ENCODE results near the gene GLIS1.
A peak's percentile ranks its signal among the peaks of the same experiment; 100 is the strongest.
"Not testable (repeated sequence)": the region's sequence is repeated elsewhere in the genome, so short reads cannot be mapped to it uniquely, and the experiment has no call there.

GLIS1 gene

GRCh38 chr1:53739109-53739681 is at the start of gene GLIS1:
Gene GLIS1 (minus strand): TSS chr1:53739164. CDS start chr1:53738064, 1,100 bp downstream.
- no peak within 1 kb of the TSS for H3K27ac Mint-ChIP-seq
- no peaks in the 10 kb centered on the region for H3K4me1 Mint-ChIP-seq (ENCODE audit: low read depth)
- H3K36me3 Mint-ChIP-seq (ENCODE audit: low read depth), result no peaks in the 10 kb centered on the region
- peak; percentile 74 for DNase-seq (ENCODE audit: low spot score)
- H3K4me3 Mint-ChIP-seq, result peak within 1 kb of the TSS; percentile 60
- peaks cover 71% of the 10 kb centered on the region for H3K27me3 Mint-ChIP-seq (ENCODE audit: low read depth)
- peaks cover 5% of the 10 kb centered on the region for H3K9me3 Mint-ChIP-seq

- no peak for DNase-seq (ENCODE audit: low spot score)
- Mint-ChIP-seq H3K27me3 (ENCODE audit: low read depth) (no peaks in the 10 kb centered on the region), H3K4me1 (ENCODE audit: low read depth) (peaks cover 8% of the 10 kb centered on the region), H3K36me3 (ENCODE audit: low read depth) (peaks cover 40% of the 10 kb centered on the region), H3K27ac (no peak overlapping the region), H3K9me3 (no peaks in the 10 kb centered on the region), H3K4me3 (no peak overlapping the region)
These were observed 48.7 kb upstream of the GLIS1 start for GRCh38 chr1:53787655-53788054.

GRCh38 chr1:53783056-53783455 is 44.1 kb upstream of the GLIS1 start:
- no peaks in the 10 kb centered on the region for H3K9me3 Mint-ChIP-seq
- H3K27me3 Mint-ChIP-seq (ENCODE audit: low read depth), result no peaks in the 10 kb centered on the region
- peaks cover 14% of the 10 kb centered on the region for H3K4me1 Mint-ChIP-seq (ENCODE audit: low read depth)
- H3K36me3 Mint-ChIP-seq (ENCODE audit: low read depth), result peaks cover 44% of the 10 kb centered on the region
- peak; percentile 35 for DNase-seq (ENCODE audit: low spot score)
- H3K27ac Mint-ChIP-seq, result peak overlapping the region; percentile 12
- H3K4me3 Mint-ChIP-seq, result no peak overlapping the region

GRCh38 chr1:53781654-53782053 is 42.7 kb upstream of the GLIS1 start:
- Mint-ChIP-seq H3K27me3 (ENCODE audit: low read depth) (no peaks in the 10 kb centered on the region), H3K4me1 (ENCODE audit: low read depth) (peaks cover 14% of the 10 kb centered on the region), H3K4me3 (no peak overlapping the region), H3K27ac (no peak overlapping the region), H3K9me3 (no peaks in the 10 kb centered on the region), H3K36me3 (ENCODE audit: low read depth) (peaks cover 44% of the 10 kb centered on the region)
- DNase-seq (ENCODE audit: low spot score), result no peak

- Mint-ChIP-seq H3K9me3 (no peaks in the 10 kb centered on the region), H3K27ac (no peak overlapping the region), H3K4me1 (ENCODE audit: low read depth) (peaks cover 7% of the 10 kb centered on the region), H3K36me3 (ENCODE audit: low read depth) (peaks cover 35% of the 10 kb centered on the region), H3K27me3 (ENCODE audit: low read depth) (no peaks in the 10 kb centered on the region), H3K4me3 (no peak overlapping the region)
- DNase-seq (ENCODE audit: low spot score), result no peak
These were observed 38.3 kb upstream of the GLIS1 start for GRCh38 chr1:53777272-53777671.

GRCh38 chr1:53771648-53772047 is 32.7 kb upstream of the GLIS1 start:
- peaks cover 42% of the 10 kb centered on the region for H3K36me3 Mint-ChIP-seq (ENCODE audit: low read depth)
- H3K9me3 Mint-ChIP-seq, result no peaks in the 10 kb centered on the region
- H3K27me3 Mint-ChIP-seq (ENCODE audit: low read depth), result no peaks in the 10 kb centered on the region
- H3K27ac Mint-ChIP-seq, result no peak overlapping the region
- H3K4me3 Mint-ChIP-seq, result no peak overlapping the region
- no peak for DNase-seq (ENCODE audit: low spot score)
- H3K4me1 Mint-ChIP-seq (ENCODE audit: low read depth), result peaks cover 10% of the 10 kb centered on the region

GRCh38 chr1:53769780-53770179 is 30.8 kb upstream of the GLIS1 start:
- Mint-ChIP-seq H3K4me1 (ENCODE audit: low read depth) (peaks cover 20% of the 10 kb centered on the region), H3K27me3 (ENCODE audit: low read depth) (no peaks in the 10 kb centered on the region), H3K27ac (no peak overlapping the region), H3K4me3 (no peak overlapping the region), H3K36me3 (ENCODE audit: low read depth) (peaks cover 38% of the 10 kb centered on the region), H3K9me3 (no peaks in the 10 kb centered on the region)
- no peak for DNase-seq (ENCODE audit: low spot score)

GRCh38 chr1:53769184-53769583 is 30.2 kb upstream of the GLIS1 start:
- Mint-ChIP-seq H3K27ac (no peak overlapping the region), H3K36me3 (ENCODE audit: low read depth) (peaks cover 38% of the 10 kb centered on the region), H3K9me3 (no peaks in the 10 kb centered on the region), H3K4me1 (ENCODE audit: low read depth) (peaks cover 20% of the 10 kb centered on the region), H3K27me3 (ENCODE audit: low read depth) (no peaks in the 10 kb centered on the region), H3K4me3 (no peak overlapping the region)
- no peak for DNase-seq (ENCODE audit: low spot score)

- Mint-ChIP-seq H3K4me1 (ENCODE audit: low read depth) (peaks cover 20% of the 10 kb centered on the region), H3K9me3 (no peaks in the 10 kb centered on the region), H3K27me3 (ENCODE audit: low read depth) (no peaks in the 10 kb centered on the region), H3K27ac (peak overlapping the region; percentile 79), H3K36me3 (ENCODE audit: low read depth) (peaks cover 31% of the 10 kb centered on the region), H3K4me3 (peak overlapping the region; percentile 68)
- DNase-seq (ENCODE audit: low spot score), result no peak
These were observed 28.0 kb upstream of the GLIS1 start for GRCh38 chr1:53766831-53767405.

GRCh38 chr1:53766194-53766742 is 27.3 kb upstream of the GLIS1 start:
- no peak for DNase-seq (ENCODE audit: low spot score)
- H3K4me1 Mint-ChIP-seq (ENCODE audit: low read depth), result peaks cover 19% of the 10 kb centered on the region
- no peaks in the 10 kb centered on the region for H3K27me3 Mint-ChIP-seq (ENCODE audit: low read depth)
- peak overlapping the region; percentile 79 for H3K27ac Mint-ChIP-seq
- peak overlapping the region; percentile 68 for H3K4me3 Mint-ChIP-seq
- H3K9me3 Mint-ChIP-seq, result no peaks in the 10 kb centered on the region
- peaks cover 30% of the 10 kb centered on the region for H3K36me3 Mint-ChIP-seq (ENCODE audit: low read depth)

- H3K36me3 Mint-ChIP-seq (ENCODE audit: low read depth), result peaks cover 25% of the 10 kb centered on the region
- no peak for DNase-seq (ENCODE audit: low spot score)
- H3K27ac Mint-ChIP-seq, result peak overlapping the region; percentile 73
- no peaks in the 10 kb centered on the region for H3K27me3 Mint-ChIP-seq (ENCODE audit: low read depth)
- H3K4me3 Mint-ChIP-seq, result peak overlapping the region; percentile 5
- peaks cover 19% of the 10 kb centered on the region for H3K4me1 Mint-ChIP-seq (ENCODE audit: low read depth)
- H3K9me3 Mint-ChIP-seq, result no peaks in the 10 kb centered on the region
These were observed 26.7 kb upstream of the GLIS1 start for GRCh38 chr1:53765657-53766056.

GRCh38 chr1:53763911-53764310 is 24.9 kb upstream of the GLIS1 start:
- no peak overlapping the region for H3K27ac Mint-ChIP-seq
- H3K4me1 Mint-ChIP-seq (ENCODE audit: low read depth), result peaks cover 19% of the 10 kb centered on the region
- H3K36me3 Mint-ChIP-seq (ENCODE audit: low read depth), result peaks cover 16% of the 10 kb centered on the region
- no peak for DNase-seq (ENCODE audit: low spot score)
- no peak overlapping the region for H3K4me3 Mint-ChIP-seq
- H3K9me3 Mint-ChIP-seq, result no peaks in the 10 kb centered on the region
- no peaks in the 10 kb centered on the region for H3K27me3 Mint-ChIP-seq (ENCODE audit: low read depth)

GRCh38 chr1:53763461-53763860 is 24.5 kb upstream of the GLIS1 start:
- Mint-ChIP-seq H3K4me3 (no peak overlapping the region), H3K27ac (no peak overlapping the region), H3K27me3 (ENCODE audit: low read depth) (no peaks in the 10 kb centered on the region), H3K36me3 (ENCODE audit: low read depth) (peaks cover 11% of the 10 kb centered on the region), H3K4me1 (ENCODE audit: low read depth) (peaks cover 19% of the 10 kb centered on the region), H3K9me3 (no peaks in the 10 kb centered on the region)
- no peak for DNase-seq (ENCODE audit: low spot score)

GRCh38 chr1:53760497-53760896 is 21.5 kb upstream of the GLIS1 start:
- not testable (repeated sequence) for DNase-seq (ENCODE audit: low spot score); H3K4me1 Mint-ChIP-seq (ENCODE audit: low read depth); H3K36me3 Mint-ChIP-seq (ENCODE audit: low read depth); H3K27ac Mint-ChIP-seq; H3K4me3 Mint-ChIP-seq; H3K27me3 Mint-ChIP-seq (ENCODE audit: low read depth); H3K9me3 Mint-ChIP-seq

GRCh38 chr1:53755874-53756273 is 16.9 kb upstream of the GLIS1 start:
- Mint-ChIP-seq H3K27me3 (ENCODE audit: low read depth) (no peaks in the 10 kb centered on the region), H3K36me3 (ENCODE audit: low read depth) (no peaks in the 10 kb centered on the region), H3K4me1 (ENCODE audit: low read depth) (no peaks in the 10 kb centered on the region), H3K27ac (no peak overlapping the region), H3K9me3 (no peaks in the 10 kb centered on the region), H3K4me3 (no peak overlapping the region)
- no peak for DNase-seq (ENCODE audit: low spot score)

Measured in T-helper 2 cell treated with Interferon-gamma antibody and Interleukin-4, amounts not matched to agents 5 μg/mL and 100 μg/mL, for 36 hours (primary cell).